IPS-NIHi7 (cell line): ENCODE measurements around the gene MALRD1.
"Not testable (repeated sequence)": the region's sequence is repeated elsewhere in the genome, so short reads cannot be mapped to it uniquely, and the experiment has no call there.

Experiments used
- DNase-seq: peaks from one replicate; pipeline ENCODE4 v3.0.0; 2012; ENCODE audit warnings: mixed read lengths; ENCODE audit errors: extremely low spot score

MALRD1 gene

DNA sequence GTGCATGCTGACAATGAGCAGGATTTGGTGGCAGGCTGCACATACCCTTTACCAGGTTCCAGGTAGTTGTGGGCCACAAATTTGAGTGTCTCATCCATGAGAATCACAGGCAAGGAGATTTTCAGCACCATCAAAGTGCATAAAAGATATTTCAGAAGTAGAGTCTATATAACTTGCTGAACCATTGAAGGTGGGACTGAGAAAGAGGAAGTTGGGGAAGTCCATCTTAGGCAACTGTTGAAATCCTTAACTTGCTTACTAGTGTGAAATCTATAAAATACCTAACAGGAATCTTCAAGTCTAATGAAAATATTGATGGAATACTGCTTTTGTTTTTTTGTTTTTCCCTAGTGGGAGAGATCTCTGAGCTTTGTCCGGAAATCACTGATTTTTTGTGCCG is 442.6 kb downstream of the MALRD1 start:
- no peak for DNase-seq

DNA sequence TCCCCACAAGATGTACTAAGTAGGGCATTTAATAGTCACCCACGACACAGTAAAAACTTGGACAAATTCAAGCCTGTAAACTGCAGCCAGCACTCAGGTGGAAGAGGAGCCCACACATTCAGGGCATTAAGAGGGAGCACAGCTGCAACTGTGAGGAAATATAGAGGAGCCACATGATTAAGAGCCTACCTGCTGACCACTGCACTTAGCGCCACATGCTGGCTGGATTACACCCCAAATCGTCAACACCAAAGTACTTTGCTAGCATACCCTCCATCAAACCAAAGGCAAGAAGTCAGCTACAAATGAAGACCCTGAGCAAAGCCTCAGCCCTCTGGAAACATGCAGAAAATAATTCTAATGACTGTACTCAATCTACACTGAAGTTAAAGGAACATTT is 445.3 kb downstream of the MALRD1 start:
- no peak for DNase-seq

DNA sequence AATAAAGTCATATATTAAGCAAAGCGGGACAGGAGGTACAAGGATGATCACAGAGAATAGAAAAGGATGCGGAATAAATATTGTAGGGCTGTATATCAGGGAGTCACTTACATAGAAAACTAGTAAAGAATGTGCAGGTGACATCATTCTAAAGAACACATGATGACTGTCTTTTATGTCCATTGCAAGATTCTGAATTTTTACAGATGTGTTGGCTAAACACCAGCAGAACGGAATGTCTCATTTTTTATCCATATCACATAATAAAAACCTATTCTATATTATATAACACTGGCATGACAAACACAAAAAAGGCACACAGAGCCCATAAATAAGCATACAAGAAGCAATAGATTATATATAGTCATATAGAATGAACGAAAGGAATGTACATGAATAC is 448.4 kb downstream of the MALRD1 start:
- DNase-seq: no peak

DNA sequence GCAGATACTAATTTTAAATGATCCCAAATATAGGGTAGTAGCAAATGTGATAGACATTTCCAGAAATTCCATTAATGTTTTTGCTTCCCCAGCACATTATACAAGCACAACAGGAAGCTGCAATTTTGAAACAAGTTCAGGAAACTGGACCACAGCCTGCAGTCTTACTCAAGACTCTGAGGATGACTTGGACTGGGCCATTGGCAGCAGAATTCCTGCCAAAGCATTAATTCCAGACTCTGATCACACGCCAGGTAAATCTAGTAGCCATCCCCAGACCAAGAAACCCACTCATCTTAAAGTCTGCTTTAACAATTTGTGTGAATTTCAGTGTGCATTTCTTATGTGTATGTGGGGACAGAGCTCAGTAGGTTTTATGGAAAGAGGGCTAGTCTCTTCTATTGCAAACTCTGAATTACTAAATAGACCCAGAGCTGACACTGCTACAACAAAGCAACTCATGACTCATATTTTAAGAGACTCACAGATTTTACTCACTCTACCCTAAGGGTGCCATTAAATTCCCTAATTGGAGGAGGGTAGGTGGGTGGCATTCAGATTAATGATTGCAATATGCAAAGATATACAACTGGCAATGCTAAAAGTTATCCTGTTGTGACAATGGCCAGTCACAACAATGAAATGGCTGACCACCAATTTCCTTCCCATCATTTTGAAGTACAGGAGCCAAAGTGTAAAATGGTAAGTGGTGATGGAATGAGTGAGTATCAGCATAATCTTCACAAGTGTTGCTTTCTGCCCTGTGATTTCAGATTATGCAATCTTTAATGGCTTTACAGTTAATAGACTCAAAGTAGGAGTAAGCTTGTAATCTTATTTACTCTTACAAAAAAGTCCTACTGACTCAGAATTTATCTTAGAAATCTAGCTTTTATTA is 450.0 kb downstream of the MALRD1 start:
- no peak for DNase-seq

DNA sequence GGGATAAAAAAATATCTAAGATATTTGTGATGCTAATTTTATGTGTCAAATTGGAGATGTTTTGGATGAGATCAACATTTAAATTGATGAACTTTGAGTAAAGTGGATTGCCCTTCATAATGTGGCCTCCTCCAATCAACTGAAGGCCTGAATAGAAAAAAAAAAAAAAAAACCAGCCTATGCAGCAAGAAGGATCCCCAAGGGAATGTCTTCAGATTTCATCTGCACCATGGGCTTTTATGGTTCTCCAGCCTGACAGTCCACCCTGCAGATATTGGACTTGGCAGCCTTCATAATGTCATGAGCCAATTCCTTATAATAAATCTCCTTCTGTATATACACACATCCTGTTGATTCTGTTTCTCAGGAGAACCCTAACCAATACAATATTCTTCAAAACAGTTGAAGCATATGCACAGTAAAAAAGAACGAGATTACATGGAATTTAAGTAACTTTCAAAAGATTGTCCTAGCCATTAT is 450.7 kb downstream of the MALRD1 start:
- no peak for DNase-seq

DNA sequence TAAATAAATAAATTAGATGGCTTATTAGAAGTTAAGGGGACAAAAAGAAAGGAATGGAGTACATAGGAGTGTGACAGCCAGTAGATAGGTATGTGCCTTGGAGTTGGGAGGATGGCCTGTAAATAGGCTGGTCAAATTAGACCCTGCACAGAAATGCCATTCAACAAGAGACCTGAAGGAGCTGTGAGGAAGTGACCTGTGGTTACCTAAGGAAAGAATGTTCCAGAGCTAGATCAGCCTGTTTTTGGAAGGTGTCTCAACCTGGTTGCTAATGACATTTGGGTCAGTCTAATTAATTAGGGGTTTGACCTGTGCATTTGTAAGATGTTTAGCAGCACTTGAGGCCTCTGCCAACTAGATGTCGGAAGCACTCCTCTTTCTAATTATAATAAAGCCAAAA is 452.4 kb downstream of the MALRD1 start:
- no peak for DNase-seq

DNA sequence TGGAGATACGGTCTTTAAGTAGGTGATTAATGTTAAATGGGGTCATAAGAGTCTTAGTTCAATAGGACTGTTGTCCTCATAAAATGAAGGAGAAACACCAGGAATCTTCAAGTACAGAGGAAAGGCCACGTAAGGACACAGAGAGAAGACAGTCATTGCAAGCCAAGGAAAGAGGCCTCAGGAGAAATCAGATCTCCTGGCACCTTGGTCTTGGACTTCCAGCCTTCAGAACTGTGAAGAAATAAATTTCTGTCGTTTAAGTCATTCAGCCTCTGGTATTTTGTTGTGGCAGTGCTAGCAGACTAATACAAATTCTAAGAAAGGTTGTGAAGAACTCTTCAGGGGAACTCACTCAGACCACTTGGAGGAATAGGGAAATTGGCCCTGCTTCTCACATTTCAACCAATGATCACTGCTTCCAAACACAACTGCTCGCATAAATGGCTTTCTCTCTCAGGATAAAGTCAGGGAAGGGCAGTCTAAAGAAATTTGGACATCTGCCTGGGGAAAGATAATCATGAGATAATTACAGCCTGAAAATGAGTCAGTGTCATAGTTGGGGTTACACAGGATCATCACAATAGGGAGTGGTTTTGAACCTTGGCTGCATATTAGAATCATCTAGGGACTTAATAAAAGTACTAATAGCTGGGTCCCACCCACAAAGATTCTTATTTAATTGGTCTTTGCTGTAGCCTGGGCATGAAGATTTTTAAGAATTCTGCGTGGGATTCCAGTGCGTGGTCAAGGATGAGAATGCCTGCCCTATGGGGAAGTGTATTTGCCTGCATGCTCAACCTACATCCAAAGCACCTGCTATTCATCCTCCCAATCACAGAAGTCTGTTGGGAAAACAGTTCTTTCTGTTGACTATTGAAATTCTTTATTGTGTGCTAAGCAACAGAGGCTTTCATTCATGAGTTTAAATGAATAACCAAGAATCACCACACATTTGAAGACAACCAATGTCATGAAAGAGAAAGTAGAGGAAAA is 457.0 kb downstream of the MALRD1 start:
- no peak for DNase-seq

DNA sequence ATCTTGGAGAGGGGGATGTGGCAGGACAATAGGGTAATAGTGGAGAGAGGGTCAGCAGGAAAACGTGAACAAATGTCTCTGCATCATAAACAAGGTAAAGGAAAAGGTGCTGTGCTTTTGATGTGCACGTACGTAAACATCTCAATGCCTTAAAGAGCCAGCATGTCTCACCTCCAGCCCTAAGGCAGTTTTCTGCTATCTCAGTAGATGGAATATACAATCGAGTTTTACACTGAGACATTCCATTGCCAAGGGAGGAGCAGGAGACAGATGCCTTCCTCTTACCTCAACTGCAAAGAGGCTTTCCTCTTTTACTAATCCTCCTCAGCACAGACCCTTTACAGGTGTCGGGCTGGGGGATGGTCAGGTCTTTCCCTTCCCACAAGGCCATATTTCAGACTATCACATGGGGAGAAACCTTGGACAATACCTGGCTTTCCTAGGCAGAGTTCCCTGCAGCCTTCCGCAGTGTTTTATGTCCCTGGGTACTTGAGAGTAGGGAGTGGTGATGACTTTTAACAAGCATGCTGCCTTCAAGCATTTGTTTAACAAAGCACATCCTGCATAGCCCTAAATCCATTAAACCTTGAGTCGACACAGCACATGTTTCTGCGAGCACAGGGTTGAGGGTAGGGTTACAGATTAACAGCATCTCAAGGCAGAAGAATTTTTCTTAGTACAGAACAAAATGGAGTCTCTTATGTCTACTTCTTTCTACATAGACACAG is 461.6 kb downstream of the MALRD1 start:
- not testable (repeated sequence) for DNase-seq

DNA sequence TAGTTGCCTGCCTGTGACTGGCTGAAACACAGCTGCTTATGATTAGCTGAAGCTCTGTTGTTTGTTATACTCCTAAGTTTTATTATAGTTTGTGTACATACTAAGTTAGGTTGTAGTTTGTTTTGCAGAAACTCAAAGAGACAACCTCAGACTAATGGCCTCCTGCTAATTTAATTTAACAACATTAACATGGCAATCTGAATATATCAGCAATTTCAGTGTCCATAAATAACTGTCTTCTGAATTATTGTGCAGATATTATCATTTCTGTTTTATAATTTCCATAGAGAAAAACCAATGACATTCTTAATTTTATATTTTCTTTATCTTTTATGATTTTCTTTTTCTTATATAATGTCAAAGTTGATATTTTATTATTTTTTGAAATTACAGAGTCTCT is 469.5 kb downstream of the MALRD1 start:
- no peak for DNase-seq

DNA sequence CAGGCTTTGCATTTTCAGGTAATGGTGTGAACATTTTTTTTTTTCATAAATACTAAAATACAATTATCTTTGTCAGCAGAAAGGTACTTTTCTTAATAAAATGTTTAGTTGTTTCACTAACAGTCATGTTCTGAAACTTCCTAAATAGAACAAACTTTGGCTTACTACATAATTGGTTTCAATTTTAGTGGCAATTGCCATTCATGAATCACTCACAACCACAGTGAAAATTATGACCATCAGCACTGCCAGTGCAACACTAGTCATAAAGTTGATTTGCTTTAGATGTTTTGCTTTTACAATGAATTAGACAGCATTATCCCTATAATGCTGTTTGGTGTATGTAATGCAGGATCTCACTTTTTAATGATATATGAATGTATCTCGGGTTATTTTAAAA is 470.0 kb downstream of the MALRD1 start:
- DNase-seq: no peak

DNA sequence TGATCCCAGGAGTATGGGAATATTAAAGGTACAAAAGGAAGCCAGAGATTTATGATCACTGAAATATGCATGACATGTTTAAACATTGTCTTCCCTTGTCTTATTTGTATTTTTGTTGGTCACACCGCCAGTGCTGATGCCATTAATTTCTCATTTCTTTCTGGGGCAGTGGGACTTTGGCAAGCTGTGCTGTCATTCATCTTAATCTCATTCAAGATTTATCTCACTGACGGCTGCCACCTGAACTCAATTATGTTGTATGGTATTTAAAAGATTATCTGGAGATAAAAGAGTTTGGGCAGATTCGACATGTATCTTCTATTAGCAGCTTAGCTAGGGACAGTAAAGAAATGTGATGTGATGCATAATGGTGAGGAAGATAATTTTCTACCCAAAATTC is 482.7 kb downstream of the MALRD1 start:
- no peak for DNase-seq

DNA sequence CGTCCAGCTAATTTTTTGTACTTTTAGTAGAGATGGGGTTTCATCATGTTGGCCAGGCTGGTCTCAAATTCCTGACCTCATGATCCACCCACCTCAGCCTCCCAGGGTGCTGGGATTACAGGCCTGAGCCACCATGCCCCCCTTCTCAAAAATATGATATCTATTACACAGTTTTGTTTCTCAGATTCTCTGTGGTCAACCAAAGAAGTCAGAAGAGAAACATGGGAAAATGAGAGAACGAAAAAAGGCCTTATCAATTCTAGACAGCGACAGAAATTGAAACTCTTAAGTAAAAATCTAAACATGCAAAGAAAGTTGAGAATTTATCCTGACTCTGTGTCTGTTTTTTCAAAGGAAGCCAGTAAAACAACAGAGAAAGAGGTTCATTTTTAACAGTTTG is 483.8 kb downstream of the MALRD1 start:
- no peak for DNase-seq

DNA sequence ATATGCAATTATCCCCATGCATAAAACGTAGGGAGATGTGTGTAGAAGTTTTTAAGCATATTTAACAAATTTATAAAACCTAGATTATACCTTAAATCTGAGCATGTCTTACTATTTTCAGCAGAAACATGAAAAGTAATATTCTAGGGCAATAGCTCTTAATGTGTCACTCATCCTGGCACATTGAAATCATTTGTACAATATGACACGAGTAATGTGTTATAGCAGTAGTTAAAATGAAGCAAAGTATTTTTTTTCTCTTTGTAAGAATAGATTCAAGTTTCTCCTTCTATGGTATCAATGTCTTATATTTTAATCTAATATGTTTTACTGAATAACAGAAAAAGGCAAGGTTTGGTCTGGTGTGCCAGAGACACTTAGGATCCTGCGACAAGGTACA is 492.7 kb downstream of the MALRD1 start:
- no peak for DNase-seq

DNA sequence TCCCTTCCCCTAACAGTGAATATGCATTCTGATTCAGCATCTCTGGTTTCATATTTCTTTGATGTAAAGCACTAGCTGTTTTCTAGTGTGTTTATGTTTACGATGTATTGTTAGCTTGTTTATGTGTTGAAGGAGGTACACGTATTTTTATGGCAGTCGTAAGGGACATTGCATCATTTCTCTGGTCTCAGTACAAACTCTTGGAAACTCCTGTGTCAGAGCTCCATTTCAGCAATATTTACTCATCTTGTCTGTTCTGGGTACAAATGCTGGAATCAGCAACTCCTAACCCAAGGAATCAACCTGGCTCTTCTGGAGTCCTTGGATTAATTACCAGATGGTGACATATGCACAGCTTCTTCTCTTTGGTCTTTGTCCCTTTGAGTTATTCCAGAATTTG is 497.6 kb downstream of the MALRD1 start:
- DNase-seq: no peak

DNA sequence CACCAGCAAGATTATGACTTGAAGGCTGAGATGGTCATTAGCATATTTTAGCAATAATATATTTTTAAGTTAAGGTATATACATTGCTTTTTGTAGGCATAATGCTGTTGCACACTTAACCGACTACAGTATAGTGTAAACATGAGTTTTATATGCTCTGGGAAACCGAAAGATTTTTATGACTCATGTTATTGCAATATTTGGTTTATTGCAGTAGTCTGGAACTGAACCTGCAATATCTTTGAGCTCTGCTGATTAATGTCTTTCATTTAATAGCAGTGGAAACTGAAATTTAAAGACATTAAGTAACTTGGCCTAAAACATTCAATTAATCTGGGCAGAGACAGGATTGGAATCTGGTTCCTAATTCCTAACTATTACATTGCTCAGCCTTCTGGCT is 500.9 kb downstream of the MALRD1 start:
- no peak for DNase-seq

DNA sequence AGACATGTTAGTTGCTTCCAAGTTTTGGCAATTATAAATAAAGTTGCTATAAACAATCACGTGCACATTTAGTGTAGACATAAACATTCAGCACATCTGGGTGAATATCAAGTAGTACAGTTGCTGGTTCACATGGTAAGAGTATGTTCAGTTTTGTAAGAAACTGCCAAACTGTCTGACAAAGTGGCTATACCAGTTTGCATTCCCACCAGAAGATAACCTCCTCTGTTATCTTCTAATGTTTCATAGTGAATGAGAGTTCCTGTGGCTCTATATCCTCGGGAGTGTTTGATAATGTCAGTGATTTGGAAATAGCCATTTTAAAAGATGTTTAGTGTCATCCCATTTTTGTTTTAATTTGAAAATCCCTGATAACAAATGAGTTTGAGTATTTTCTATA is 508.1 kb downstream of the MALRD1 start:
- DNase-seq: no peak

DNA sequence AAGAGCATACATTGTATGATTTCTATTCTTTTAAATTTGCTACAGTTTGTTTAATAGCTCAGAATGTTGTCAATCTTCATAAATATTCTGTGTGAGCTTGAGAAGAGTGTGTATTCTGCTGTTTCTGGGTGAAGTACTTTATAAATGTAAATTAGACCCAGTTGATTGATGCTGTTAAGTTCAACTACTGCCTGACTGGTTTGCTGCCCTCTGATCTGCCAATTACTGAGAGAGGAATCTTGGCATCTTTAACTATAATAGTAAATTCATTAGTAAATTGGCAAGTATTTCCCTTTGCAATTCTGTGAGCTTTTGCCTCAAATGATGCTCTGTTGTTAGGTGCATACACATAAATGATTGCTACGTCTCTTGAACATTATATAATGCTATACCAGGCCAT is 512.6 kb downstream of the MALRD1 start:
- DNase-seq: no peak

DNA sequence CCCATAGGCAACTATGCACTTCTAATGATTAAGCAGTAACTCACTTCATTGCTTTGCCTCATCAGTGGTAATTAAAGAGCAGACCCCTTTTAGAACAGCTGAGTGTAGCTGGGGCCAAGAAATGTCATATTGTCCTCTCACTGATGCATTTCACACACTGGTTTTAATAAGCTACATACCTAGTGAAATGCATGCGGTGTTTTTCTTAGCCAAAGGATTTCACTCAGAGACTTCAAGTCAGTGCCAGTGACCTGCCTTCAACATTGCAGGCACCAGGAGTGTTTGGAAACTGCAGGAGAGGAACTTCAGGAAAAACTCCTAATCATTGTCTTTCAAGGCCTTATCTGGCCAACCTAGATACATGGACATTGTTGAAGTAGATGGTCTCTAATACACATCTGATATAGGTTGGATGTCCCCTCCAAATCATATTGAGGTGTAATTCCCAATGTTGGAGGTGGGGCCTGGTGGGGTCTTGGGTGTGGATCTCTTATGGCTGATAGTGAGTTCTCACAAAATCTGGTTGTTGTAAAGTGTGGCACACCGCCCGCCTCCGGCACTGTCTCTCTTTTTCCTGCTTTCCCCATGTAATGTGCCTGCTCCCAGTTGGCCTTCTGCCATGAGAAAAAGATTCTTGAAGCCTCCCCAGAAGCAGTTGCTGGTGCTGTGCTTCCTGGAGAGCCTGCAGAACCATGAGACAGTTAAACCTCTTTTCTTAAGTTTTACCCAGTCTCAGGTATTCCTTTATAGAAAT is 515.0 kb downstream of the MALRD1 start:
- DNase-seq: no peak

DNA sequence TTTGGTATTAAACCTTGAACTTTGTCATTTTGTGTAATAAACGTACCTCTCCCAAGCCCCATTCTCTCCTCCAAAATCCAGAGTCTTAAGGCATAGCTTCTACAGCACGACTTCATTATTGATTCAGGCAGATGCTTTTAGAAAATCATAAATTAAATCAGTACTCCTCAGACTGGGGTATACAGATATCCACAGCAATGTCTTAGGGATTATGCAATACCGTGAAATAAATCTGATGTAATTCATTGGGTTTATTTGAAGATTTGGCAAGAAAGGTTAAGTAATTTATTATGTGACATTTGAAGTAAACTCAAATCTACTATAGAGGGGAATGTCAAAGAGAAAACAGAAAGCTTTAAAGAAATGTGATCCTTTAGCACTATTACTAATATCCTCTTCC is 521.5 kb downstream of the MALRD1 start:
- DNase-seq: no peak

DNA sequence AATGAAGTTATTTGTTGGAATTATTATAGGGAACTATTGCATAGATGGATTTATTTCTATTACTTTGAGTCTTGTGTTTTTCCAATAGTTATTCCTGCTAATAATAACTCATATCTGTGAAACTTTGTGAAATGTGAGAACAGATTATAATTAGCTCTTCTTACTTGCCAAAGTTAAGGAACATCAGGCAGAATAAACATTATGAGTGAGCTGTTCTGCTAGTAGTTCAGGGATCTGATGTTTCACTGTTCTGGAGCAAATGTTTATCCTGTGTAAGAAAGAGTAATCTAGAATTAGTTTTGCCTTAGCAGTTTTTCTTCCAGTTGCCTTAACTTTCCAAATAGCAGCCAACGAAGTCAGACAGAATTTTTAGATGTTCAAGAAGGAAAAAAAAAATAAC is 522.4 kb downstream of the MALRD1 start:
- no peak for DNase-seq

DNA sequence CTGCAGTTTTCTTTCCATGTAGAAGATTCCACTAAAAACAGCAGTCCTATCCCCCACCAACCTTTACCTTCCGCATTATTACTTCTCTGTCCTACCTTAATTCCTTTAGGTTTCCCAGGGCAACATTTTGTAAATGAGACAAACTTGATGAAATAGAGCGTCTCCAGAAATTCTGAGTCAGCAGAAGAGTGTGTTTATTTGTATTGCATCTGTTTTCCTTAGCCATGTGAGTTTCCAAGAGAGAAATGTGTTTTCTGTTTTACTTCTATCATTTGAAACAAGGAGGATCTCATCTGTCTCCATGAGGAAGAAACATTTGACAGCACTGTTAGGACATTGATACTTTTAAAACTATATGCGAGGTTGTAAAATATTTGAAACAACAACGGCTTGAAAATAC is 523.5 kb downstream of the MALRD1 start:
- no peak for DNase-seq
